Measurements from ENCODE around the gene ZFP36.
A peak's percentile ranks its signal among the peaks of the same experiment; 100 is the strongest.

GRCh38 chr19:39435499-39436349, 29.1 kb downstream of the ZFP36 start, which contains the start of gene RPS16:
- TF ChIP-seq SMC3 (IDR thresholded peaks at IDR 0.05), result no peak
- TF ChIP-seq RAD21 (conservative IDR thresholded peaks at IDR 0.05 in 1 of 2, IDR thresholded peaks at IDR 0.05 in 1 of 2), result no peak
- no peak for TF ChIP-seq CTCF (IDR thresholded peaks at IDR 0.05)
- no peak for TF ChIP-seq ZNF302 (CRISPR knock-in tag; IDR thresholded peaks at IDR 0.05)
- peak; percentile 62 for TF ChIP-seq CHD2 (IDR thresholded peaks at IDR 0.05; ENCODE audit: low read length, partially characterized antibody)
- peak; percentile 80 for TF ChIP-seq FOSB (CRISPR knock-in tag; IDR thresholded peaks at IDR 0.05)
- peak; percentile 92 for TF ChIP-seq POLR2A (IDR thresholded peaks at IDR 0.05; ENCODE audit: low read length)
- no peak for TF ChIP-seq MAFK (IDR thresholded peaks at IDR 0.05; ENCODE audit: partially characterized antibody)
- TF ChIP-seq HDAC2 (IDR thresholded peaks at IDR 0.05), result no peak
